HepG2 (cell line): Measurements from ENCODE around the gene SOBP. TPM values are rescaled to one million over a fixed set of nuclear protein-coding genes. Genes with fewer than 3 reads are reported as not detected.

Source experiments
- ATAC-seq: fragments of 200-7000 bp; cut with Tn5 transposase; 3 replicates; pipeline ENCODE4 v1.9.1; 2020; ENCODE audit warnings: mild to moderate bottlenecking, moderate library complexity
- BruUV-seq: library from RNA; stranded (reverse); fragments of 400-500 nt; replicated peaks from 2 replicates; lab custom pipeline; 2021; lab: Mats Ljungman, UMichigan
- CTCF ChIA-PET: fragments of 300-600 bp; formaldehyde crosslinking; extraction: SDS; loops from one replicate; lab custom pipeline; 2021; ENCODE audit warnings: low total read pairs, inconsistent platforms, low intra/inter-chr PET ratio; lab: Yijun Ruan, JAX
- POLR2A ChIA-PET: fragments of 350-600 bp; sonication (Branson Sonifier 250); formaldehyde crosslinking; loops from one replicate; lab custom pipeline; 2020; ENCODE audit warnings: antibody characterized with exemption, inconsistent platforms; lab: Yijun Ruan, JAX
- DNase-seq: peaks from one replicate; pipeline ENCODE4 v3.0.0-alpha.2; 2015; ENCODE audit warnings: low spot score
- FAIRE-seq: peaks from 3 replicates; lab custom pipeline; 2011; peaks lifted over from hg19 to GRCh38; lab: Jason Lieb, UNC
- H2AFZ ChIP-seq: one replicate; pipeline ENCODE4 v1.6.1; 2011; ENCODE audit warnings: low read length, inconsistent platforms
- H3K27ac ChIP-seq: fragments of 300-600 bp; 3 replicates; pipeline ENCODE4 v1.8.0; 2011; ENCODE audit warnings: mixed run types, mild to moderate bottlenecking, mixed read lengths, low read length, inconsistent platforms; ENCODE audit not compliant: insufficient read depth; ENCODE audit errors: extremely low read length
- H3K27me3 ChIP-seq, 2 experiments: fragments of 200-600 bp in 1 of 2; 2 replicates in 1 of 2; 3 replicates in 1 of 2; pipeline versions ENCODE4 v1.6.0 to v1.8.0; 2011; ENCODE audit warnings: low read length in 2 of 2, mild to moderate bottlenecking in 2 of 2, moderate library complexity in 2 of 2, inconsistent platforms in 1 of 2; ENCODE audit not compliant: insufficient read depth in 2 of 2, control insufficient read depth in 1 of 2
- H3K36me3 ChIP-seq, 2 experiments: fragments of 200-600 bp in 1 of 2; replicated peaks in 1 of 2; 2 replicates in 1 of 2; 3 replicates in 1 of 2; pipeline versions ENCODE4 v1.5.1 to v1.8.0; 2011; ENCODE audit warnings: low read length in 2 of 2, inconsistent platforms in 1 of 2; ENCODE audit not compliant: insufficient read depth in 2 of 2, control insufficient read depth in 1 of 2
- H3K4me1 ChIP-seq: 2 replicates; pipeline ENCODE4 v1.5.1; 2012; ENCODE audit warnings: low read length, inconsistent platforms; ENCODE audit not compliant: insufficient read depth
- H3K4me2 ChIP-seq: 2 replicates; pipeline ENCODE4 v1.6.0; 2011; ENCODE audit warnings: low read depth, low read length, inconsistent platforms
- H3K4me3 ChIP-seq, 3 experiments: fragments of 200-600 bp in 1 of 3; sonication (generic), shearing (Covaris generic) in 1 of 3; replicated peaks in 1 of 3; 2 replicates each; pipeline ENCODE4 v1.5.1; 2011 to 2016; ENCODE audit warnings: low read length in 3 of 3, inconsistent platforms in 2 of 3, low read depth in 2 of 3, mild to moderate bottlenecking in 2 of 3, control low read depth in 1 of 3, mixed read lengths in 1 of 3; ENCODE audit not compliant: insufficient read depth in 1 of 3
- H3K79me2 ChIP-seq: one replicate; pipeline ENCODE4 v1.6.1; 2011; ENCODE audit warnings: low read length, inconsistent platforms; ENCODE audit not compliant: insufficient read depth
- H3K9ac ChIP-seq: 2 replicates; pipeline ENCODE4 v1.6.0; 2011; ENCODE audit warnings: mild to moderate bottlenecking, low read depth, low read length, inconsistent platforms; ENCODE audit not compliant: insufficient read depth
- H3K9me3 ChIP-seq: 2 replicates; pipeline ENCODE4 v1.5.1; 2012; ENCODE audit warnings: mild to moderate bottlenecking, low read length
- H4K20me1 ChIP-seq: 2 replicates; pipeline ENCODE4 v1.6.0; 2011; ENCODE audit warnings: inconsistent platforms, mild to moderate bottlenecking, low read length, moderate library complexity; ENCODE audit not compliant: insufficient read depth
- ARID3A ChIP-seq: IDR thresholded peaks from 2 replicates; pipeline ENCODE4 v1.6.1; 2012; ENCODE audit warnings: low read depth, low read length, improper control_type of control experiment
- ETV5 ChIP-seq: IDR thresholded peaks from 2 replicates; pipeline ENCODE4 v1.6.1; 2018; ENCODE audit warnings: missing biosample characterization, missing genetic modification reagents, inconsistent platforms, borderline replicate concordance
- ZNF326 ChIP-seq: sonication (generic); formaldehyde crosslinking; IDR thresholded peaks from 2 replicates; pipeline ENCODE4 v1.4.0; 2020; ENCODE audit warnings: missing genetic modification reagents, borderline replicate concordance
- ZNF383 ChIP-seq: sonication (generic); formaldehyde crosslinking; IDR thresholded peaks from 2 replicates; pipeline ENCODE4 v1.4.0; 2020; ENCODE audit warnings: missing genetic modification reagents, mild to moderate bottlenecking, borderline replicate concordance
- ZNF501 ChIP-seq: sonication (generic); formaldehyde crosslinking; IDR thresholded peaks from 2 replicates; pipeline ENCODE4 v1.5.1; 2020; ENCODE audit warnings: mild to moderate bottlenecking, moderate library complexity, missing genetic modification reagents
- WGBS: methylation state at CpG from one replicate; pipeline ENCODE4 v1.1.6; 2017; ENCODE audit warnings: low lambda C conversion rate; 5-methylcytosine and 5-hydroxymethylcytosine counted together
- in situ Hi-C: cut with HindIII; loops from 2 replicates; pipeline ENCODE4 v1.10.0; 2017; ENCODE audit warnings: low pct_unique_long_range_greater_than_20kb; ENCODE audit not compliant: extremely low pct_ligation_motif_present
- intact Hi-C: fragments of 100-400 bp; cut with micrococcal nuclease; formaldehyde crosslinking; loops from one replicate; pipeline ENCODE4 v1.10.0; 2022; ENCODE audit not compliant: unreplicated experiment
- polyA plus RNA-seq, 8 experiments: library from polyadenylated mRNA; depleted of rRNA in 3 of 8; stranded (reverse) in 7 of 8; unstranded in 1 of 8; fragments of >200 nt; fragmentation: Illumina TruSeq in 4 of 8; extraction: Trizol in 4 of 8; gene quantifications; 2 replicates each; pipeline versions ENCODE4 v1.2.1 to v1.2.3, GENCODE V29; 2011 to 2016; ENCODE audit warnings: low read depth in 4 of 8, missing spikeins in 1 of 8, mixed read lengths in 1 of 8; ENCODE audit not compliant: insufficient read depth in 1 of 8
- total RNA-seq, 5 experiments: library from RNA; depleted of rRNA; stranded (reverse); fragments of >200 nt; fragmentation: Illumina TruSeq; extraction: Trizol; gene quantifications; 2 replicates each; pipeline ENCODE4 v1.2.3, GENCODE V29; 2016; ENCODE audit warnings: low read depth in 1 of 5

The SOBP gene
- total and polyA plus RNA-seq, 2 of the 13 experiments (the other 11 are each of a cell fraction or from before 2014, with no cell fraction given), result 1.5 to 6.9 TPM

GRCh38 chr6:107590378-107590777 lies 100.5 kb downstream of the SOBP start:
- Histone ChIP-seq H3K4me1 (no peaks in the 10 kb centered on the region), H3K27me3 (no peaks in the 10 kb centered on the region), H3K9me3 (no peaks in the 10 kb centered on the region), H3K27ac (no peak overlapping the region), H4K20me1 (no peaks in the 10 kb centered on the region), H3K9ac (no peak overlapping the region), H3K79me2 (no peaks in the 10 kb centered on the region), H3K4me3 (no peak overlapping the region), H3K4me2 (no peak overlapping the region), H2AFZ (no peak overlapping the region), H3K36me3 (peaks cover 9 to 38% of the 10 kb centered on the region in 2 experiments; a peak in 4 of 5 replicates)
- ChIA-PET POLR2A (no interaction called here), CTCF (no interaction called here)
- BruUV-seq, result no TSS peak
- in situ Hi-C loops (no loop called here), intact Hi-C loops (no loop called here)
- no peak for DNase-seq
- 92% methylated on average over 1 of the region's 1 CpG for WGBS
- ATAC-seq, result no peak
- TF ChIP-seq ZNF383 (CRISPR knock-in tag), result no peak
- TF ChIP-seq ZNF501, result no peak
- FAIRE-seq, result no peak

DNA sequence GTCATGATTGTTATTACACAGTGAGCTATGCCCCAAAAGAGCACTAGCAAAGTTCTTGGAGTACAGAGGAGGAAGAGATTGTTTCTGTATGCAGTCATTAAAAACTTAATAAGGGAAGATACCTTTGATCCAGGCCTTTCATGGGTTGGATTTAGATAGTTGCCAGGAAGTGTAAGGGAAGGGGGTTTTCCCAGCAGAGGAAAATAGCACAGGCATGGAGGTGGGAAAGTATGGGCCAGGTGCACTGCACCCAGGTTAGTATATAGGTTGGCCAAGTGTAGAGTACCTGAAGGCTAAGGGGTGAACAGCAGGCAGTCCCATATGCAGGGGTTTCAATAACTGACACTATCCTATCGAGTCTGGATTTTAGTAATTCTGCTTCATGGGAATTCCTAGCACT lies 101.4 kb downstream of the SOBP start:
- Histone ChIP-seq H3K36me3 (peaks cover 9 to 38% of the 10 kb centered on the region in 2 experiments; a peak in 4 of 5 replicates), H3K4me2 (no peak overlapping the region), H3K79me2 (no peaks in the 10 kb centered on the region), H3K4me1 (no peaks in the 10 kb centered on the region), H2AFZ (no peak overlapping the region), H3K27me3 (no peaks in the 10 kb centered on the region), H3K9me3 (no peaks in the 10 kb centered on the region), H3K27ac (no peak overlapping the region), H4K20me1 (no peaks in the 10 kb centered on the region), H3K4me3 (no peak overlapping the region), H3K9ac (no peak overlapping the region)
- 94% methylated on average over 1 of the region's 1 CpG for WGBS
- no peak for ATAC-seq
- TF ChIP-seq ZNF326 (CRISPR knock-in tag), result no peak
- TF ChIP-seq ETV5 (CRISPR knock-in tag), result no peak
- no peak for TF ChIP-seq ARID3A
- intact Hi-C loops (no loop called here), in situ Hi-C loops (no loop called here)
- no peak for FAIRE-seq
- ChIA-PET POLR2A (no interaction called here), CTCF (no interaction called here)
- DNase-seq, result no peak
- no TSS peak for BruUV-seq
